OCI-LY7 (cell line): ENCODE measurements around the gene ABCC1. TPM values are rescaled to one million over a fixed set of nuclear protein-coding genes. Genes with fewer than 3 reads are reported as not detected.

ENCODE experiments used
- BruUV-seq: library from RNA; stranded (reverse); fragments of 400-500 nt; replicated peaks from 2 replicates; lab custom pipeline; 2021; lab: Mats Ljungman, UMichigan
- CTCF ChIA-PET: fragments of 300-600 bp; sonication (Branson Sonifier 250); formaldehyde crosslinking; loops from one replicate; lab custom pipeline; 2022; ENCODE audit warnings: antibody characterized with exemption; ENCODE audit not compliant: unreplicated experiment; lab: Charles Lee
- POLR2A ChIA-PET: fragments of 300-600 bp; sonication (Branson Sonifier 250); formaldehyde crosslinking; loops from one replicate; lab custom pipeline; 2022; ENCODE audit warnings: antibody characterized with exemption; lab: Charles Lee
- DNase-seq: peaks from one replicate; pipeline ENCODE4 v3.0.0-alpha.2; 2015; ENCODE audit warnings: low spot score
- H2AFZ ChIP-seq: fragments of 200-600 bp; sonication (generic), shearing (Covaris generic); 2 replicates; pipeline ENCODE4 v1.6.1; 2014; ENCODE audit warnings: mild to moderate bottlenecking, antibody characterized with exemption, low read length, moderate library complexity
- H3K27ac ChIP-seq: fragments of 200-600 bp; sonication (generic); 2 replicates; pipeline ENCODE4 v1.5.1; 2014; ENCODE audit warnings: mixed run types, low read depth, mild to moderate bottlenecking, moderate library complexity, low read length, inconsistent platforms; ENCODE audit not compliant: poor library complexity, severe bottlenecking
- H3K36me3 ChIP-seq: fragments of 200-600 bp; sonication (generic); 2 replicates; pipeline ENCODE4 v1.6.1; 2014; ENCODE audit warnings: mild to moderate bottlenecking, antibody characterized with exemption, low read length, moderate library complexity, mixed read lengths; ENCODE audit not compliant: insufficient read depth
- H3K4me1 ChIP-seq: fragments of 200-600 bp; sonication (generic); 2 replicates; pipeline ENCODE4 v1.5.1; 2014; ENCODE audit warnings: mild to moderate bottlenecking, low read length; ENCODE audit not compliant: insufficient read depth, poor library complexity, severe bottlenecking
- H3K4me2 ChIP-seq: fragments of 200-600 bp; sonication (generic); 2 replicates; pipeline ENCODE4 v1.6.1; 2014; ENCODE audit warnings: mild to moderate bottlenecking, low read length
- H3K4me3 ChIP-seq: fragments of 200-600 bp; sonication (generic); 2 replicates; pipeline ENCODE4 v1.5.1; 2014; ENCODE audit warnings: mild to moderate bottlenecking, low read depth, low read length; ENCODE audit not compliant: poor library complexity, severe bottlenecking
- H3K79me2 ChIP-seq: fragments of 200-600 bp; sonication (generic); 2 replicates; pipeline ENCODE4 v1.6.1; 2016; ENCODE audit warnings: low read depth, mild to moderate bottlenecking, low read length, moderate library complexity, mixed read lengths; ENCODE audit not compliant: insufficient read depth
- H3K9me2 ChIP-seq: fragments of 200-600 bp; sonication (generic); 2 replicates; pipeline ENCODE4 v1.6.1; 2016; ENCODE audit warnings: mild to moderate bottlenecking, low read length, mixed read lengths; ENCODE audit not compliant: insufficient read depth
- H3K9me3 ChIP-seq: fragments of 200-600 bp; sonication (generic); 2 replicates; pipeline ENCODE4 v1.6.1; 2014; ENCODE audit warnings: mild to moderate bottlenecking, mixed run types, low read length, mixed read lengths
- H4K20me1 ChIP-seq: fragments of 200-600 bp; sonication (generic); 2 replicates; pipeline ENCODE4 v1.6.1; 2014; ENCODE audit warnings: mild to moderate bottlenecking, antibody characterized with exemption, low read length, moderate library complexity, mixed read lengths; ENCODE audit not compliant: insufficient read depth
- CTCF ChIP-seq: fragments of 200-600 bp; sonication (generic); conservative IDR thresholded peaks from 2 replicates; pipeline ENCODE4 v1.5.1; 2014; ENCODE audit warnings: mild to moderate bottlenecking, antibody characterized with exemption, low read length, moderate library complexity, mixed read lengths
- EZH2phosphoT487 ChIP-seq: fragments of 200-600 bp; sonication (generic); IDR thresholded peaks from 2 replicates; pipeline ENCODE4 v1.6.1; 2018; ENCODE audit warnings: low read depth, borderline replicate concordance, mild to moderate bottlenecking, mixed run types, antibody characterized with exemption, low read length, moderate library complexity, mixed read lengths
- intact Hi-C: fragments of 100-400 bp; cut with micrococcal nuclease; formaldehyde crosslinking; loops from one replicate; pipeline ENCODE4 v1.10.0; 2022; ENCODE audit not compliant: unreplicated experiment
- total RNA-seq, 2 experiments: library from RNA; depleted of rRNA in 1 of 2; stranded (reverse); fragments of >200 nt in 1 of 2; shearing (Covaris generic) in 1 of 2; gene quantifications; 2 replicates each; pipeline ENCODE4 v1.2.3, GENCODE V29; 2014 to 2022

The ABCC1 gene
- total RNA-seq, 2 experiments from 2014 or later: 39.9 to 71.8 TPM

DNA sequence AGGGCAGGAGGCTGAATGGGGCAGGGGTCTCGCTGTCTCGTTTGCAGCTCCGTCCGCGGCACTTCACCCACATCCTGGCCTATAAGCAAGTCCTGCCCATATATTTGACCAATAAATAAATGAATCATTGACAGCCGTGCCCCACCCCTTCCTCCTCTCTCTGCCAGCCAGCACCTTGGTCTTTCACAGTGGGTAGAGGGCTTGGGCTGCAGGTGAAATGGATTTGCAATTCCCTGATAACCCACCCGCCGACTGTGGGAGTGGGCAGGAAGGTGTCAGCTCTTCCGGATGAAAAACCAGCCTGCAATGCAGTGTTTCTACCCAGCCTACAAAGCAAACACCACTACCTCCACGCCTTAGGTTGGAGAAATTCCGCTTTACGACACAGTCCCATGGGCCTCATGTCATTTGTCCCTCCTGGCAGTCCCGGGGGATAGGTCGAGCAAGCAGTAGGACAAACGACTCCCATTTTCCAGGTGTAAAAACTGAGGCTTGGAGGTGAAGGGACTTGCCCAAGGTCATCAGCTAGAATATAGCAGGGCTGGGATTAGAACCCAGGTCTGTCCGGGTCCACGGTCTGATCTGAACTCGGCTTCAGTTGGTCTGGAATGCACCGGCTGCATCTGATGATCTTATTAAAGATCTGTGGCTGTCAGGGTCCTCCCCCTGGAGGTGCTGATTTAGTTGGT lies 79.0 kb downstream of the ABCC1 start:
- Histone ChIP-seq H3K27ac (no peak overlapping the region), H3K4me1 (peaks cover 29% of the 10 kb centered on the region), H4K20me1 (no peaks in the 10 kb centered on the region), H3K79me2 (no peaks in the 10 kb centered on the region), H3K4me3 (no peak overlapping the region), H3K36me3 (peaks cover 64% of the 10 kb centered on the region), H3K9me3 (no peaks in the 10 kb centered on the region), H3K9me2 (no peaks in the 10 kb centered on the region), H3K4me2 (no peak overlapping the region), H2AFZ (no peak overlapping the region)
- ChIA-PET CTCF (no interaction called here), POLR2A (no interaction called here)
- intact Hi-C loops: no loop called here
- TF ChIP-seq EZH2phosphoT487 (no peak), CTCF (no peak)
- DNase-seq: no peak
- BruUV-seq: no TSS peak

GRCh38 chr16:16029431-16030011 lies 80.1 kb downstream of the ABCC1 start:
- Histone ChIP-seq H2AFZ (no peak overlapping the region), H3K4me1 (peaks cover 23% of the 10 kb centered on the region), H3K27ac (no peak overlapping the region), H3K9me2 (no peaks in the 10 kb centered on the region), H3K4me2 (no peak overlapping the region), H4K20me1 (no peaks in the 10 kb centered on the region), H3K36me3 (peaks cover 63% of the 10 kb centered on the region), H3K4me3 (no peak overlapping the region), H3K9me3 (no peaks in the 10 kb centered on the region), H3K79me2 (no peaks in the 10 kb centered on the region)
- ChIA-PET POLR2A (no interaction called here), CTCF (no interaction called here)
- no peak for TF ChIP-seq EZH2phosphoT487
- no peak for DNase-seq
- intact Hi-C loops: no loop called here
- BruUV-seq: no TSS peak

DNA sequence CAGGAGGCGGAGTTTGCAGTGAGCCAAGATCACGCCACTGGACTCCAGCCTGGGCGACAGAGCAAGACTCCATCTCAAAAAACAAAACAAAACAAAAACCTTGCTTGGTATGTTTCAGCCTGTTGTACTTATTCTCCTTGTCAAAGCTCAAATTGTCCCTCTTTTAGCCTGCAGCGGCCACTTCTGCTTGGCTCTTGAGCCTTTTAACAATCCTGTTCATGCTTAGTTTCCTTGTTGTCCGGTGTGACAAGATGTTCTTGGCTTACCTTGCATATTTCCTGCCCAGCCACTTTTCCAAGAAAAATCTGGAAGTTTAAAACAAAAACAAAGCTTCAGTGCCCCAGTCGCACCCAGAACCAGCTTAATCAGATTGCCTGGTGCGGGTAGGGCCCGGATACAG lies 81.0 kb downstream of the ABCC1 start:
- intact Hi-C loops: no loop called here
- Histone ChIP-seq H2AFZ (no peak overlapping the region), H3K36me3 (peaks cover 65% of the 10 kb centered on the region), H3K4me2 (no peak overlapping the region), H3K4me1 (peaks cover 14% of the 10 kb centered on the region), H3K27ac (no peak overlapping the region), H3K9me2 (no peaks in the 10 kb centered on the region), H3K79me2 (no peaks in the 10 kb centered on the region), H3K4me3 (no peak overlapping the region), H3K9me3 (no peaks in the 10 kb centered on the region), H4K20me1 (no peaks in the 10 kb centered on the region)
- POLR2A ChIA-PET: interaction anchor here (1.3 kb wide), 1 partner anchor 143 kb away, joined by 6 read pairs; no protein-coding TSS in a partner anchor
- DNase-seq: no peak
- TF ChIP-seq CTCF (no peak), EZH2phosphoT487 (no peak)
- CTCF ChIA-PET: no interaction called here
- no TSS peak for BruUV-seq
